Hippocampal formation (tissue), 2 donors: Measurements from ENCODE around the gene HIGD2A.

Source experiments
- DNase-seq, 2 donors: peaks; one replicate each; lab custom pipeline; 2025; lab: John Stamatoyannopoulos, UW

The HIGD2A gene

DNA sequence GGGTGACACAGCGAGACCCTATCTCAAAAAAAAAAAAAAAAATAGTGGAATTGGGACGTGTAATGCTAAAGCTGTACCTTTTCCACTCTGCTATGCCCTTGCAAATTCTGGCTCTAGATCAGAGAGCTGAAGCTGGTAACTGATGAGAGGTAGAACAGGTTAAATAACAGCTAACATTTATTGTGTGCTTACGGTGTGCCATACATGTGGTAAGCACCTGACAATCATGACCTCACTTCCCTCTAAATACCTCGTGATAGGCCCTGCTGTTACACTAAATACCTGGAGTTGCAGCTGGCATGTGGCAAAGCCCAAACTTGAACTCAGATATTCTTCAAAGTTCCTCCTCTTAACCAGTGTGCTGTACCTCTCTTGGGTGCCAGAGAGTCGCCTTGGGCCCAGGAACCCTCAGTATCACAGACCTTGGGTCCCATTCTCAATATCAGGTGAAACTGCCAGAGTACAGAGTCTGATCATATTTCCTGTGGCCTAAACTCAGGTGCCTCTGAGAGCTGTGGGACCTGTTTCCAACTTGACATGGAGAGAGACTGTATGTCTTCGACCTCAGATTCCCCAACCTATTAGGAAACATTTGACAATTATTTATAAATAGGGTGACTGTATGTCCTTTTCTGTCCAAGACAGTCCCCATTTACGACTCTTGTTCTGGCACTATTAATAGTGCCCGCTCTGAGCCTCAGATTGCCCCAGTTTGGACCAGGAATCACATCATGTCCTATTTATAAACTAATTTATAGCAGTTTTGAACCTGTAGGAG, 18.4 kb upstream of the HIGD2A start:
- DNase-seq: no peak

DNA sequence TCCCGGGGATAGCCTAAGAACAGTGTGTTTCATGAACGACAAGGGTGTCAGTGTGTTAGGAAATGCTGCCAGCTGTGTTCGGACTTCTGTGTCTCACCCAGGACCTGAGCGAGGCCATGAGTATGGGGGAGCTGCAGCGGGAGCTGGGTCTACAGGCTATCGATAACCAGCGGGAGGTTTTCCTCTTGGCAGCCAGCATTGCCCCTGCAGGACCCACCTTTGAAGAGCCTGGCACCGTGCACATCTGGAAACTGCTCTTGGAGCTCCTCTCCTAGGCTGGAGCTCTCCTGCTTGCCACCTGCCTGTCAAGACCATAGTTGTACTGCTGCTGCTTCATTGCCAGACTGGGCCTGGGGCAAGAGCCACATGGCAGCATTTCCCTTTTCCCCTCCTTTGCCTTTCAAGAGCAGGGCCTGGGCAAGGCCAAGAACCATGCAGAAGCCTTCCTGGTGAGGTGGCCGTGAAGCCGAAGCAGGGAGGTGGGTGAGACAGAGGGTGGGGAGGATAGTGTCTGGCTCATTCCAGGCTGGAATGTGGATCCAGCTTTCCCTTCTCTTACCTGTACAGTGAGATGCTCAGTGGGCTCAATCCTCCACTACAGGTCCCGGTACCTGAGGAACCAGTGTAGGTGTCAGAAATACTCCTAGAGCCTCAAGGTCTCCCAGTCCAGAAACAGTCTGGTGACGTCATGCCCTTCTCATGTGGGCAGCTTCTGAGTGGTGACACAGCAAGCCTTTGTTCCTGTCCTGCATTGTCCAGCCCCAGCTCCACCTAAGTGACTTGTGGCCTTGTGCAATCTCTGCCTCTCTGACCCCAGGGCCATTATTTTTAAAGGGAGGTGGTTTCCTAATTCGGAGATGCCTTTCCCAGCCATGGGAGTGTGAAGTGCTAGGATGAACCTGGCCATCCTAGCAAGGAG, 16.7 kb upstream of the HIGD2A start:
- DNase-seq: no peak

DNA sequence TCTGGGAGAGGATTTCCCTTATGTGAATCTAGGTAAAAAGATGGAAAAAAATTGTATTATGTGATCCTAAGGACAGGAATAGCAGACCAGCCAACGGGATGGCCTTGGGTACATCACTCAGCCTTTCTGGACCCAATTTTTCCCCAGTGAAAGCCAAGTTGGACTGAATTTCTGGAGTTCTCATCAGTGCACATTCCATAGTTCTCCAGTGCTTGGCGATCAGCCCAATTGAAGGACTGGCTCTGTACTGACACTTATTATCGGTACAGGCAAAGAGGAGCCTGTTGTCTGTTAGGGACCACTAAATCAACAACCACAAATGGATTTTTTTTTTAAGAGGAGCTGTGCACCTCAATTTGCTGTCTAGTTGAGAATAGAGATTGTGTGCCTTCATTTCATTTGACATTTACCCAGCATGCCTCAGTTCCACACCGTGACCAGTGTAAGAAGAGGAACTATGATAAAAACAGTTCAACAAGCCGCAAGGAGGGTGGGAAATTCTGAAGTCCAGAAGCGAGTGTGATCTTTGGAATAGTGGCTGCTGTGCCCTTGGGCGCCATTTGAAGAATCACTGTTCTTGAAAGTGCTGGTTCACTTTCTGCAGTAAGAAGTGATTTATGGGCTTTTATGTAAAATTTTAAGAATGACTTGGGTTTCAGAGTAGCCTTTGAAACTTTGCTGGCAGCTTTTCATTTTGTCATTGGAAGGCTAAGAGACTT, 15.3 kb upstream of the HIGD2A start:
- no peak for DNase-seq

DNA sequence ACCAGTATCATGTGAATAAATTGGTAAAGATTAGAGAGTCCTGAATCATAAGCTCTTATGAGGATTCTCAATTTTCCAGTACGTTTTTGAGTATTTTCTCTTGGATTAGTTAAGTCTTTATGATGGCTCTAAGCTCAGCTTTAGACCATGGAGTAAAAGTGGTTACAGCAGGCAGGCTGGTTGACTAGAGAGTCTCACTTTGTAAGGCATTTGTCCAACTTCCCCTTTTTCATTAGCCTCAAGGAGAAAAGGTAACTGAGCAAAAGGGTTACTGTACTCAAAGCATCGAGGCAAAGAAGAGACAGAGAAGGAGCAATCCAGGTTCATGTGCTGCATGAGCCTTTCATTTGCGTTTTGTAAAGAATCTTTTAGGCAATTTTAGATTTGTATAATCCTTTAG, 8.7 kb upstream of the HIGD2A start:
- DNase-seq: no peak

DNA sequence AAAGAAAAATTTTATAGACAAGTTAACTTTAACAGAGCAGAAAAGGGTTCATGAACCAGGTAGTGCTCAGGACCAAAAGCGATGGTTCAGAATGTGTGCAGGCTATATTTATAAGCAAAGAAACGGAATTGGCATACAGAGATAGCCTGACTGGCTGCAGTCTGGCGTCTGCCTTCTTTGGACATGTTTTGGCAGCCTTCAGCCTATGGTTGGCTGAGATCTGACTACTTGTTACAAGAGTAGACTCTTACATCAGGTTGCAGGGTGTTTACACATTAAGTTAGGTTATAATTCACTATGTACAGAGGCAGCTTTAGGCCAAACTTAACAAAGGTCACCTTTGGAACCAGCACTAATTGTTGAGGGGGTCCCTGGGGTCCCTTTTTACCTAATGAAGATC, 7.1 kb upstream of the HIGD2A start:
- no peak for DNase-seq

GRCh38 chr5:176381979-176382378, 6.6 kb upstream of the HIGD2A start:
- DNase-seq: no peak

GRCh38 chr5:176382721-176383120, 5.8 kb upstream of the HIGD2A start:
- no peak for DNase-seq

DNA sequence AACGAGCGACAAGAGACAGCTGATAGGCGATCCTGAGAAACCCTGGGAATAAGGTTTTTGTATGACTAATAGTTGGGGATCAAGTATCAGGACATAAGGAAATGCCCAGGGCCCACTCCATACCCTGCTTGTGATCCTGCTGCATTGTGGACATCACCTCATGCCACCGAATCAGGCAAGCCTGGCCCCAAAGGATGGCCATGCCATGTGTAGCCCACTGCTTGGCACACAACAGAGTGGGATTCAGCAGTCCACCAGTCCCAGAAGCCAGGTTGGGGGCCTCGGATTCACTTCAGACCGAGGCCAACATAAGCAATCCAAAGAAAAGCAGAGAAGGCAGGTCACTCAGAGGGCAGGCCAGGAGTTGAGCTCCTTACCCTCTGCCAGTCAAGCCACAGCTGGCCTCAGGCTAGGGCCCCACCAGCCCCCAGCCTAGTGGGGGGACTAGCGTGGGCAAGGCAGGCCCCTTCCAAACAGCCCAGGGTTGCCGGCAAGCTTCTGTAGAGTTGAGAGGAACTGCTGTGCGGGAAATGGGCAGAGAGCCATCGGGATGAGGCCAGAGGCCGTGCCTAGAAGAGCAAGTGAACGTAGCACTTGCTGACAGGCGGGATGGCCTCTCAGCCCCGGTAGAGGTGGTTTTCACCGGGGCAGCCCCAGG, 5.2 kb upstream of the HIGD2A start:
- DNase-seq: no peak

DNA sequence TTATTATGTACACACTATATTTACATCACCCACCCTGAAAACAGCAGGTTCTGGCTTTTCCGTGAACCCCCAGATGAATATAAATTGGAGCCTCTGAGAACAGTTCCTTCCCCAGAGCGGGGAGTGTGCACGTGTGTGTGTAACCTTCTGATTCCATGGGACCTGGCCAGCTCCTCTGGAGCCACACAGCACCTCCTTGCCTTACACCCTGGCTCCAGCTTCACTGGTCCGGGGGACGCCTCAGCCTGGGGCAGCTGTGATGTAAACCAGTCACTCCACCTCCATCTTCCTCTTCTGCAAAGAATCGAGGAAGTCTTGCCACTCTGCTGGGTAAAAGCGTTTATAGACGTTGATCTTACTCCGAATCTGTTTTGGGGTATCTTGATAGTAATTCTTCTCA, 4.6 kb upstream of the HIGD2A start:
- no peak for DNase-seq

GRCh38 chr5:176384366-176384930, 4.1 kb upstream of the HIGD2A start:
- no peak for DNase-seq

GRCh38 chr5:176384991-176385390, 3.6 kb upstream of the HIGD2A start:
- no peak for DNase-seq

DNA sequence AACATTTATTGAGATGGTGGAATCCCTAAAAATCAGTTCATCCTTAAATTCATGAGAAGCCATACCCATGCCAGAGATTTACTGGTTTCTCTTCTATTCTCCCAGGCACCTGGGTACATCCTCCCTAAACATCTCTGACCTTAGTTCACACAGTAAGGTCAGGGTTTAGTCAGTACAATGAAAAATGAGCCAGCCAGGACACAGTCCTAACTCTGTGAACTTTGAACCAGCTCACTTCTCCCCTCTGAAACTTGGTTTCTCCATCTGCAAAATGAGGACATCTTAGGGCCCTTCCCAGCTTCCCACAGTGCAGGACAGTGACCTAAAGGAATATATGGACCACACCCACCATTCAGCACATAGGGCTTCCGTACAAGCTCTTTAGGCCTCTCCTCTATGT, 2.1 kb upstream of the HIGD2A start:
- DNase-seq: no peak

GRCh38 chr5:176387384-176387925, 1.1 kb upstream of the HIGD2A start:
- no peak for DNase-seq

DNA sequence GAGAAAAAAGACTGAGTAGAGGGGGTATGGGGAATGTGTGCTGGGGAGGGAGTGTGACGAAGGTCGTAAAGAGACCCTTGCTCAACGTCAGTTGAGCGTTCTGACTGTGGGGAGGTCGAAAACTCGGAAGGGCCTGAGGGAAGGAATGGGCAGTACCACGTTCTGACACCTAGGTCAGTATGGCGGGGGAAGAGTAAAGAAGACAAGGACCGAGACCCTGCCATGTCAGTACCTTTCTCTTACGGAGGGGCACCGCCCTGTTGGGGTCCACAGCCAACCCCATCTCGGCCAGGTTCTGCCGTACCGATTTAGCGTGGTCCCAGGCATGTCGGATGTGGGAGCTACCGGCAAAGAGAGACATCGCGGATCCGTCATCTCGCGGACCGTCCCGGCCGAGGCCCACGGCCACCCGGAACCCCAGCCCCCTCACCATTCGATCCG, 528 bp upstream of the HIGD2A start:
- no peak for DNase-seq

DNA sequence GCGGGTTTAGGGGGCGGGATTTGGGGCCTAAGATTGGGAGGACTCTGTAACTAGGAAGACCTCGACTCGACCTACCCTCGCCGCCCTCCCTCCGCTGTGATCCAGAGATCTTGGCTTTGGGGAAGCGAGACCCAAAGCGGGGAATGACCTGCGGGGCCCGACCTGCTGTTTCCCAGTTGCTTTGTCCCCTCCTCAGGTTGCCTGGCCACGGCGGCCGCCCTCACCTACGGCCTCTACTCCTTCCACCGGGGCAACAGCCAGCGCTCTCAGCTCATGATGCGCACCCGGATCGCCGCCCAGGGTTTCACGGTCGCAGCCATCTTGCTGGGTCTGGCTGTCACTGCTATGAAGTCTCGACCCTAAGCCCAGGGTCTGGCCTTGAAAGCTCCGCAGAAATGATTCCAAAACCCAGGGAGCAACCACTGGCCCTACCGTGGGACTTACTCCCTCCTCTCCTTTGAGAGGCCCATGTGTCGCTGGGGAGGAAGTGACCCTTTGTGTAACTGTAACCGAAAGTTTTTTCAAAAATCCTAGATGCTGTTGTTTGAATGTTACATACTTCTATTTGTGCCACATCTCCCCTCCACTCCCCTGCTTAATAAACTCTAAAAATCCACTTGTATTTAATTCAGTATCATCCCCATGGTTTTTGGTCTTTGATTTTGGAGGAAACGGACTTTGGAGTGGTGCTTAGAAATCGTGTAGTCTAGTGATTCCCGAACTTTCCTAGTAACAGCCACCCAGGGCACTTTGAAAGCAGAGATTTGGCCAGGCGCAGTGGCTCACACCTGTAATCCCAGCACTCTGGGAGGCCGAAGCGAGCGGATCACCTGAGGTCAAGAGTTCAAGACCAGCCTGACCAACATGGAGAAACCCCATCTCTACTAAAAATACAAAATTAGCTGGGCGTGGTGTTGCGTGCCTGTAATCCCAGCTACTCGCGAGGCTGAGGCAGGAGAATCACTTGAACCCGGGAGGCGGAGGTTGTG, 878 bp downstream of the HIGD2A start:
- no peak for DNase-seq

DNA sequence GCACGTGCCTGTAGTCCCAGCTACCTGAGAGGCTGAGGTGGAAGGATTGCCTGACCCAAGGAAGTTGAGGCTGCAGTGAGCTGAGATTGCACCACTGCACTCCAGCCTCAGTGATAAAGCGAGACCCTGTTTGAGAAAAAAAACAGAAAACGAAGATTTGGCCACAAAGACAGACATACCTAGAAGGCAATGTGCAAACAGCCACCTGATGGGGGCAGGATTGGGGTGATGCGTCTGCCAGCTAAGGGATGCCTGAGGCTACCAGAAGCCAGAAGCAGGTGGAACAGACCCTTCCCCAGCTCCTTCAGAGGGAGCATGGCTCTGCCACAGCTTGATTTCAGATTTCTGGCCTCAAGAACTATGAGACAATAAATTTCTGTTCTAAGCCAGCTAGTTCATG, 2.9 kb downstream of the HIGD2A start:
- no peak for DNase-seq

DNA sequence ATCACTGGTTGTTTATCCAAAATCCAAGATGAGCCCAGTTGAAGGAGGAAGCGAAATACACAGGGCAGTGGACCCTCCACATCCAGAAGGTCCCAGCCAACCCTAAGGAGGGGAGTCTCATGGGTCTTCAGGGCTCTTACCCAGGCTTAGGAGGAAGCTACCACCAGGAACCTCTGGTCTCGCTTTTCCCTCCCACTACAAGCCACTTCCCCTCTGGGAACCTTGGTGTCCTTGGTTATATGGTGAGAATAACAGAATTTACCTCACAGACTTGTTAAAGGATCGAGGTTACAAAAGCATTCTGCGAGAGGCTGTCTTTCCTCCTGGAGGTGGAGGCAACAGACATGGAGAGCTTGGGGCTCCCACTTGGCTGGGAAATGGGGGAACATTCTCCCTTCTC, 3.4 kb downstream of the HIGD2A start:
- DNase-seq: no peak

- no peak for DNase-seq
These were observed 4.0 kb downstream of the HIGD2A start for GRCh38 chr5:176392526-176392925.

DNA sequence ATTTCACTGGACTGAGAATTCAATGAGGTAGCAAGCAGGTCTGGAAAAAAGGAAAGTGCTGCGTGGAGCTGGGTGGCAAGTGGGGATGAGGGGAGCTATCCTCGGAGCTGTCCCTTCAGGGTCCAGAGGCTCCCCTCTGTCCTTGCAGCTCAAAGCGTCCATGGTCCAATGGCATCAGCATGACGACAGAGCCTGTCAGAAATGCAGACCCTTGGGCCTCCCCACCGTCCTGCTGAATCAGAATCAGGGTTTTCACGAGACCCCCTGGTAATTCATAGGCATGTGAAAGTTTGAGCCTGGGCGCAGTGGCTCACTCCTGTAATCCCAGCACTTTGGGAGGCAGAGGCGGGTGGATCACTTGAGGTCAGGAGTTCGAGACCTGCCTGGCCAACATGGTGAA, 5.5 kb downstream of the HIGD2A start:
- no peak for DNase-seq
